Right lobe of liver (tissue), 4 donors: ENCODE data around the gene TMIE.

ENCODE experiments used
- POLR2A ChIP-seq: fragments of 450-650 bp; IDR thresholded peaks from one replicate; pipeline ENCODE4 v1.6.1; 2017; ENCODE audit warnings: antibody characterized with exemption, mild to moderate bottlenecking
- TF ChIP-seq, protein P1 (sequence below), 4 donors: fragments of 200-600 bp in 3 of 4; fragments of 450-650 bp in 1 of 4; IDR thresholded peaks; one replicate each; pipeline versions ENCODE4 v1.5.1 to v1.8.0; 2016 to 2022; ENCODE audit warnings: antibody characterized with exemption in 4 of 4, mild to moderate bottlenecking in 2 of 4
- donor health status: DM: no; HTN: no; CAD: no.
- donor health status: DM: no; HTN: no; CAD: no.
- donor health status: DM: no; HTN: yes; CAD: no.

DNA sequence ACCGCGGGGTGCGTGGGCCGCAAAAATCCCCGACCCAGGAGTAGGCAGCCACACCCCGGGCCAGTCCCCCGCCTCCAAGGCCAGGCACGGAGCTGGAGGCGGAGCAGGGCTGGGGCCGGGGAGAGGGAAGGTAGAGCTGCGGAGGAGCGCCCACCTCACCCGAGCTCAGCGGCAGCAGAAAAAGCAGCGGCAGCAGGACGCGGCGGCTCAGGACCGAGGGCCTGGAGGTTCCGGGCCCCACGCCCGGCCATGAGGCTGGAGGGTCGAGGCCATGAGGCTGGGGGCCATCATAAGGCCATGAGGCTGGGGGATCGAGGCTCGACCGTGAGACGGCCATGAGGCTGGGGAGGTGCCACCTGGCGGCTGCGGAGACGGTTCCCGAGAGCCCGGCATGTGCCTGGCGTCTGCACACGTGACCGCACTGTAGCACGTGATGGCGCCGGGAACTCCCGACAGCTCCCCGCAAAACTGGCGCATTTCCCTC is 49.4 kb downstream of the TMIE start:
- TF ChIP-seq, protein P1, sequence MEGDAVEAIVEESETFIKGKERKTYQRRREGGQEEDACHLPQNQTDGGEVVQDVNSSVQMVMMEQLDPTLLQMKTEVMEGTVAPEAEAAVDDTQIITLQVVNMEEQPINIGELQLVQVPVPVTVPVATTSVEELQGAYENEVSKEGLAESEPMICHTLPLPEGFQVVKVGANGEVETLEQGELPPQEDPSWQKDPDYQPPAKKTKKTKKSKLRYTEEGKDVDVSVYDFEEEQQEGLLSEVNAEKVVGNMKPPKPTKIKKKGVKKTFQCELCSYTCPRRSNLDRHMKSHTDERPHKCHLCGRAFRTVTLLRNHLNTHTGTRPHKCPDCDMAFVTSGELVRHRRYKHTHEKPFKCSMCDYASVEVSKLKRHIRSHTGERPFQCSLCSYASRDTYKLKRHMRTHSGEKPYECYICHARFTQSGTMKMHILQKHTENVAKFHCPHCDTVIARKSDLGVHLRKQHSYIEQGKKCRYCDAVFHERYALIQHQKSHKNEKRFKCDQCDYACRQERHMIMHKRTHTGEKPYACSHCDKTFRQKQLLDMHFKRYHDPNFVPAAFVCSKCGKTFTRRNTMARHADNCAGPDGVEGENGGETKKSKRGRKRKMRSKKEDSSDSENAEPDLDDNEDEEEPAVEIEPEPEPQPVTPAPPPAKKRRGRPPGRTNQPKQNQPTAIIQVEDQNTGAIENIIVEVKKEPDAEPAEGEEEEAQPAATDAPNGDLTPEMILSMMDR (IDR thresholded peaks at IDR 0.05) = no peak
- TF ChIP-seq POLR2A = no peak
